Thoracic aorta (tissue), 2 donors: Measurements from ENCODE around the gene LCE3E. TPM values are rescaled to one million over a fixed set of nuclear protein-coding genes. Genes with fewer than 3 reads are reported as not detected.

Source experiments
- ATAC-seq: fragments of 150-250 bp; one replicate; pipeline ENCODE4 v1.8.0; 2017; ENCODE audit warnings: low read depth; ENCODE audit not compliant: insufficient number of reproducible peaks, low FRiP score
- DNase-seq: peaks from one replicate; pipeline ENCODE4 v3.0.0-alpha.2; 2020; ENCODE audit warnings: low spot score
- H3K27ac ChIP-seq, 2 donors: fragments of 200-600 bp; sonication (generic); 1 replicate in 1 of 2; 2 replicates in 1 of 2; pipeline ENCODE4 v1.5.1; 2016; ENCODE audit warnings: mild to moderate bottlenecking in 2 of 2, moderate library complexity in 2 of 2
- H3K27me3 ChIP-seq: fragments of 200-600 bp; sonication (generic); replicated peaks from 2 replicates; pipeline ENCODE4 v1.6.0; 2016; ENCODE audit warnings: mild to moderate bottlenecking; ENCODE audit not compliant: insufficient read depth
- H3K36me3 ChIP-seq: fragments of 200-600 bp; sonication (generic); one replicate; pipeline ENCODE4 v1.5.1; 2016
- H3K4me1 ChIP-seq, 2 donors: fragments of 200-600 bp; sonication (generic); 1 replicate in 1 of 2; 2 replicates in 1 of 2; pipeline versions ENCODE4 v1.5.1 to v1.6.0; 2016; ENCODE audit warnings: low read depth in 2 of 2, mild to moderate bottlenecking in 1 of 2; ENCODE audit not compliant: control insufficient read depth in 1 of 2
- H3K4me3 ChIP-seq: fragments of 200-600 bp; sonication (generic); 2 replicates; pipeline ENCODE4 v1.5.1; 2016; ENCODE audit warnings: mild to moderate bottlenecking
- H3K9me3 ChIP-seq: fragments of 200-600 bp; sonication (generic); 2 replicates; pipeline ENCODE4 v1.5.1; 2016
- CTCF ChIP-seq: fragments of 200-600 bp; sonication (generic); IDR thresholded peaks from one replicate; pipeline ENCODE4 v1.5.1; 2019; ENCODE audit warnings: antibody characterized with exemption
- total RNA-seq, 2 donors: library from RNA; depleted of rRNA; stranded (reverse); fragments of >200 nt; gene quantifications; one replicate each; pipeline versions ENCODE4 v1.1.0 to v1.2.3, GENCODE V29; 2016

The LCE3E gene
- total RNA-seq, 2 donors from 2014 or later, result not detected

GRCh38 chr1:152517237-152517811, 49.3 kb downstream of the LCE3E start:
- Histone ChIP-seq H3K9me3 (no peaks in the 10 kb centered on the region), H3K36me3 (no peaks in the 10 kb centered on the region), H3K27me3 (peaks cover 6% of the 10 kb centered on the region), H3K4me3 (no peak overlapping the region), H3K4me1 (peaks cover 0 to 6% of the 10 kb centered on the region in 2 donors), H3K27ac (no peak overlapping the region)
- no peak for ATAC-seq
- TF ChIP-seq CTCF, result no peak
- no peak for DNase-seq

- H3K4me3 ChIP-seq, result no peak overlapping the region
- ATAC-seq (no peak), DNase-seq (no peak)
- H3K9me3 ChIP-seq, result no peaks in the 10 kb centered on the region
- H3K27me3 ChIP-seq, result peaks cover 6% of the 10 kb centered on the region
- TF ChIP-seq CTCF, result no peak
- H3K27ac ChIP-seq, result no peak overlapping the region
- no peaks in the 10 kb centered on the region for H3K36me3 ChIP-seq
- peaks cover 0 to 6% of the 10 kb centered on the region in 2 donors for H3K4me1 ChIP-seq
Measured at GRCh38 chr1:152516082-152516481, 50.5 kb downstream of the LCE3E start.

Other genes starting within 250 kb of the LCE3E start
- gene FLG, start 241.5 kb downstream of the LCE3E start, total RNA-seq, result 1 to 10 TPM in 1 of 2 donors, not detected in 1; 3.5 TPM
- gene FLG2, start 206.8 kb downstream of the LCE3E start, total RNA-seq, result 1 to 10 TPM in 1 of 2 donors, not detected in 1; 2.6 TPM
- gene CRNN, start 152.5 kb downstream of the LCE3E start, total RNA-seq, result not detected
- not detected for gene LCE5A, start 56.0 kb downstream of the LCE3E start, total RNA-seq
- gene CRCT1, start 52.3 kb downstream of the LCE3E start, total RNA-seq, result not detected
- not detected for gene LCE3D, start 13.7 kb upstream of the LCE3E start, total RNA-seq
- gene LCE3C, start 33.5 kb upstream of the LCE3E start, total RNA-seq, result not detected
- not detected for gene LCE3B, start 47.0 kb upstream of the LCE3E start, total RNA-seq
- gene LCE3A, start 56.3 kb upstream of the LCE3E start, total RNA-seq, result not detected
- not detected for gene LCE2D, start 96.6 kb upstream of the LCE3E start, total RNA-seq
- 1 to 10 TPM in 1 of 2 donors, not detected in 1; 1.8 TPM for gene LCE2C, start 108.5 kb upstream of the LCE3E start, total RNA-seq
- gene LCE2B, start 119.3 kb upstream of the LCE3E start, total RNA-seq, result 1 to 10 TPM in 1 of 2 donors, not detected in 1; 2.4 TPM
- gene LCE2A, start 131.6 kb upstream of the LCE3E start, total RNA-seq, result not detected
- not detected for gene LCE4A, start 141.4 kb upstream of the LCE3E start, total RNA-seq
- gene KPRP, start 191.2 kb upstream of the LCE3E start, total RNA-seq, result under 1 TPM in 1 of 2 donors, not detected in 1; 0.14 TPM
- gene LCE1F, start 208.4 kb upstream of the LCE3E start, total RNA-seq, result not detected
- not detected for gene LCE1E, start 219.5 kb upstream of the LCE3E start, total RNA-seq
- gene LCE1D, start 229.9 kb upstream of the LCE3E start, total RNA-seq, result not detected
- 1 to 10 TPM in 1 of 2 donors, not detected in 1; 2.8 TPM for gene LCE1C, start 239.9 kb upstream of the LCE3E start, total RNA-seq
- not detected for gene LCE1B, start 245.2 kb upstream of the LCE3E start, total RNA-seq